Mammary epithelial cell (primary cell): ENCODE measurements around the gene KCNQ1.

Experiments used
- EZH2 ChIP-seq: IDR thresholded peaks from 2 replicates; pipeline ENCODE4 v1.6.1; 2012; ENCODE audit warnings: low read length, inconsistent platforms, borderline replicate concordance
- TF ChIP-seq, protein P1 (sequence below), 2 donors: IDR thresholded peaks in 1 of 2; conservative IDR thresholded peaks in 1 of 2; 2 replicates each; pipeline ENCODE4 v1.5.1; 2011 to 2012; ENCODE audit warnings: inconsistent platforms in 2 of 2, low read length in 2 of 2, mild to moderate bottlenecking in 2 of 2, control low read depth in 1 of 2, low read depth in 1 of 2; ENCODE audit not compliant: insufficient read depth in 1 of 2; ENCODE audit errors: extremely low read depth in 1 of 2

DNA sequence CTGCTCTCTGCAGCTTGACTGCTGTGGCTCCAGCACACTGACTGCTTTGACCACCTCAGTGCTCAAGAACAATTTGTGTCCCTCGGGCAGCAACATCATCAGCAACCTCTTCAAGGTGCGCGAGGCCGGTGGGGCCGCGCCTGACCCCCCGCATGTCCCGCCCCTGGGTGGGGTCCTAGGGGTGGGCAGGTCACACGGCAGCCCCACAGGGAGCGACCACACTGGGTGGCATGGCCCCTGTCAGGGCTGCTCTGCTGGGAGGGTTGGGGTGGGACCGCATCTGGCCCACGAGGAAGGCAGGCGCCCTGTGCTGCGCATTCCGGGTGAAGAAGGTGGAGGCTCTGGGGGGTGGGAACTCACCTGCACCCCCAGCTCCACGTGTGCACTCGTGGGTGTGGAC, 49.0 kb upstream of the KCNQ1 start:
- TF ChIP-seq, protein P1, sequence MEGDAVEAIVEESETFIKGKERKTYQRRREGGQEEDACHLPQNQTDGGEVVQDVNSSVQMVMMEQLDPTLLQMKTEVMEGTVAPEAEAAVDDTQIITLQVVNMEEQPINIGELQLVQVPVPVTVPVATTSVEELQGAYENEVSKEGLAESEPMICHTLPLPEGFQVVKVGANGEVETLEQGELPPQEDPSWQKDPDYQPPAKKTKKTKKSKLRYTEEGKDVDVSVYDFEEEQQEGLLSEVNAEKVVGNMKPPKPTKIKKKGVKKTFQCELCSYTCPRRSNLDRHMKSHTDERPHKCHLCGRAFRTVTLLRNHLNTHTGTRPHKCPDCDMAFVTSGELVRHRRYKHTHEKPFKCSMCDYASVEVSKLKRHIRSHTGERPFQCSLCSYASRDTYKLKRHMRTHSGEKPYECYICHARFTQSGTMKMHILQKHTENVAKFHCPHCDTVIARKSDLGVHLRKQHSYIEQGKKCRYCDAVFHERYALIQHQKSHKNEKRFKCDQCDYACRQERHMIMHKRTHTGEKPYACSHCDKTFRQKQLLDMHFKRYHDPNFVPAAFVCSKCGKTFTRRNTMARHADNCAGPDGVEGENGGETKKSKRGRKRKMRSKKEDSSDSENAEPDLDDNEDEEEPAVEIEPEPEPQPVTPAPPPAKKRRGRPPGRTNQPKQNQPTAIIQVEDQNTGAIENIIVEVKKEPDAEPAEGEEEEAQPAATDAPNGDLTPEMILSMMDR (conservative IDR thresholded peaks at IDR 0.05 in 1 of 2, IDR thresholded peaks at IDR 0.05 in 1 of 2; ENCODE audit: extremely low read depth in 1 of 2, insufficient read depth in 1 of 2, low read depth in 1 of 2, low read length in 2 of 2) = no peak
- TF ChIP-seq EZH2 = no peak
